Measurements from ENCODE around the gene EDNRA. TPM values are rescaled to one million over a fixed set of nuclear protein-coding genes. Genes with fewer than 3 reads are reported as not detected.
"Not testable (repeated sequence)": the region's sequence is repeated elsewhere in the genome, so short reads cannot be mapped to it uniquely, and the experiment has no call there.

The EDNRA gene
- total RNA-seq (not detected), polyA plus RNA-seq (not detected), total RNA-seq (not detected)

DNA sequence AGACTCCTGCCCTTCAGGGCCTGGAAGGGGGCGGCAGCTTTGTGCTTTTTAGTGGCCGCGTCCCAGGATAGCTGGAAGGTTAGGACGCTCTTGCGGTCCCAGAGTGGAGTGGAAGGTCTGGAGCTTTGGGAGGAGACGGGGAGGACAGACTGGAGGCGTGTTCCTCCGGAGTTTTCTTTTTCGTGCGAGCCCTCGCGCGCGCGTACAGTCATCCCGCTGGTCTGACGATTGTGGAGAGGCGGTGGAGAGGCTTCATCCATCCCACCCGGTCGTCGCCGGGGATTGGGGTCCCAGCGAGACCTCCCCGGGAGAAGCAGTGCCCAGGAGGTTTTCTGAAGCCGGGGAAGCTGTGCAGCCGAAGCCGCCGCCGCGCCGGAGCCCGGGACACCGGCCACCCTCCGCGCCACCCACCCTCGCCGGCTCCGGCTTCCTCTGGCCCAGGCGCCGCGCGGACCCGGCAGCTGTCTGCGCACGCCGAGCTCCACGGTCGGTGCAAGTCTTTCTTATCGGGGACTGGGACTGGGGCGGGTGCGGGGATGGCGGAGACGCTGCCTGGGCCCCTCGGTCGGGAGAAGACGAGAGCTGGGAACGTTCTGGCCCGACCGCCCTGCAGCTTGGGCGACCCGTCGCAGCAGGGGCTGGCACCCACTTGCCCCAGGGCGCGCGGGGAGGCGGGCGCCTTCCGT lies at the start of gene EDNRA:
Gene EDNRA, plus strand, starts transcription at position 207 of the 686 bp plus-strand sequence. CDS start 4,585 bp downstream, outside the sequence.
- Histone ChIP-seq H3K27me3 (ENCODE audit: control insufficient read depth in 2 of 2, insufficient read depth in 2 of 2, low read length in 2 of 2) (no peaks in the 10 kb centered on the region), H3K4me1 (ENCODE audit: control insufficient read depth in 2 of 2, insufficient read depth in 2 of 2, low read length in 2 of 2) (no peaks in the 10 kb centered on the region), H3K9me3 (ENCODE audit: control insufficient read depth in 2 of 3, low read length in 3 of 3) (no peaks in the 10 kb centered on the region), H3K4me3 (ENCODE audit: low read length) (no peak within 1 kb of the TSS), H3K27ac (ENCODE audit: low read depth, low read length) (no peak within 1 kb of the TSS), H3K36me3 (ENCODE audit: control insufficient read depth in 2 of 3, insufficient read depth in 3 of 3, low read length in 3 of 3) (no peaks in the 10 kb centered on the region)
- ATAC-seq (no peak), DNase-seq (no peak)
- ChIA-PET CTCF (no interaction called here), POLR2A (no interaction called here)
- H3K9me3 Mint-ChIP-seq: peaks cover 0 to 6% (median 0%) of the 10 kb centered on the region in 11 donors
- peak within 1 kb of the TSS in 1 of 10 donors; percentile 9 for H3K4me3 Mint-ChIP-seq
- H3K4me1 Mint-ChIP-seq: no peaks in the 10 kb centered on the region
- no peak within 1 kb of the TSS for H3K27ac Mint-ChIP-seq
- peaks cover 0 to 4% (median 0%) of the 10 kb centered on the region in 5 donors for H3K36me3 Mint-ChIP-seq
- intact Hi-C loops (cut with micrococcal nuclease): no loop called here
- H3K27me3 Mint-ChIP-seq: peaks cover 40 to 49% (median 41%) of the 10 kb centered on the region in 5 donors

DNA sequence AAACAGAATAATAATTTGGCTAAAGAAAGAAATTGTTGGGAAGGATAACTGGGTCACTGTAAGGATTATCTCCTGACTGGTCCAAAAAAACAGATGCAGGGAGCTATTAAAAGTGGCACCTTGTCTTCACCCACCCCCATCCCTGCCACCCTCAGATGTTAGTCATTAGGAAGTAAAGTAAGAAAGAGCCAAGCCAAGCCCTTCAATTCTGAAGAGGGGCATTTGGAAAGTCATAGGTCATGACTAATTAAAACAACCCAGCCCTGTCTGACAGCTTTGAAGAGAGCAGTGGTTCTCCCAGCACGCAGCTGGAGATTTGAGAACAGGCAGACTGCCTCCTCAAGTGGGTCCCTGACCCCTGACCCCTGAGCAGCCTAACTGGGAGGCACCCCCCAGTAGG lies 46.5 kb upstream of the EDNRA start:
- H3K4me1 Mint-ChIP-seq; CTCF ChIA-PET; H3K4me3 Mint-ChIP-seq; H3K27ac ChIP-seq (ENCODE audit: low read depth, low read length); H3K36me3 Mint-ChIP-seq; POLR2A ChIA-PET; DNase-seq; H3K4me1 ChIP-seq (ENCODE audit: control insufficient read depth in 2 of 2, insufficient read depth in 2 of 2, low read length in 2 of 2); H3K27me3 Mint-ChIP-seq; H3K27ac Mint-ChIP-seq; H3K4me3 ChIP-seq (ENCODE audit: low read length); H3K9me3 ChIP-seq (ENCODE audit: control insufficient read depth in 2 of 3, low read length in 3 of 3); intact Hi-C loops (cut with micrococcal nuclease); H3K27me3 ChIP-seq (ENCODE audit: control insufficient read depth in 2 of 2, insufficient read depth in 2 of 2, low read length in 2 of 2); ATAC-seq; H3K36me3 ChIP-seq (ENCODE audit: control insufficient read depth in 2 of 3, insufficient read depth in 3 of 3, low read length in 3 of 3): not testable (repeated sequence)
- peaks cover 1 to 24% (median 9%) of the 10 kb centered on the region in 11 donors for H3K9me3 Mint-ChIP-seq

DNA sequence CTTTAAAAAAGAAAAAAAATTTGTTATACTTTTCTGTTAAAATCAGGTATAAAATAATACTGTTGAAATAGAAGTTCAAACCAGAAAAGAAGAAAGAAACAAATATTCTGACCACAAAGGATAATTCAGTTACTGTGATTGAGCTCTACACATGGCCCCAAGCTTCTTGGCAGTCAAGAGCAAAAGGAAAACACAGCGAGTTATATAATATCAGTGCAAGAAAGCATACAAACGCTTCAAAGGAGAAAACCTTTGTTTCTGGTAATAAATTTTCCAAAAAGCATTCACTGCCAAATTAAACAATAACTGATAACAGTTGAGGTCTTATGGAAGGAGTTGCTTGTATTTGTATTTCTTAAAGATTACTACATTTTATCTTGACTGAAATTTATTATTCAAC lies 40.5 kb upstream of the EDNRA start:
- Histone ChIP-seq H3K4me1 (ENCODE audit: control insufficient read depth in 2 of 2, insufficient read depth in 2 of 2, low read length in 2 of 2) (no peaks in the 10 kb centered on the region), H3K36me3 (ENCODE audit: control insufficient read depth in 2 of 3, insufficient read depth in 3 of 3, low read length in 3 of 3) (no peaks in the 10 kb centered on the region), H3K27ac (ENCODE audit: low read depth, low read length) (no peak overlapping the region), H3K27me3 (ENCODE audit: control insufficient read depth in 2 of 2, insufficient read depth in 2 of 2, low read length in 2 of 2) (no peaks in the 10 kb centered on the region), H3K9me3 (ENCODE audit: control insufficient read depth in 2 of 3, low read length in 3 of 3) (no peaks in the 10 kb centered on the region), H3K4me3 (ENCODE audit: low read length) (no peak overlapping the region)
- ATAC-seq (no peak), DNase-seq (no peak)
- Mint-ChIP-seq H3K9me3 (peaks cover 0 to 33% (median 5%) of the 10 kb centered on the region in 11 donors), H3K4me1 (no peaks in the 10 kb centered on the region), H3K36me3 (no peaks in the 10 kb centered on the region), H3K4me3 (no peak overlapping the region), H3K27ac (no peak overlapping the region), H3K27me3 (no peaks in the 10 kb centered on the region)
- ChIA-PET POLR2A (no interaction called here), CTCF (no interaction called here)
- intact Hi-C loops (cut with micrococcal nuclease): no loop called here

DNA sequence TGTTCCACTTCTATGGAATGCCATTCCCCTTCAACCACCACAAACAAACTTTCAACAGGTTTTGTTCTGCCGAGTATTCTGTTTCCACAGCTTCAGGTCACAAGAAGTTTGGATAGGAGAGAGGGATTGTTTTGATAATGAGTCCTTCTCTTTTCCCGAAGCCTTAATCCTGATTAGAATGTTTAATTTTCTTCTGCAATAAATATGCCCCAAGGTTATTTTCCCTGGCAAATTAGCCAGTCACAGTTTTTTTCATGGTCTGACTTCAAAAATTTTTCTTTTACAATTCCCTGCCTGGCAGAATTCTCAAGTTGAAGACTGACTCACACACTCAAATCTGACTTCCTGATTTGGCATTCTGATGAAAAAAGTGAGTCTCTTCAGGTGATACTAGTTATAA lies 33.1 kb upstream of the EDNRA start:
- H3K36me3 Mint-ChIP-seq: no peaks in the 10 kb centered on the region
- peaks cover 0 to 11% (median 1%) of the 10 kb centered on the region in 11 donors for H3K9me3 Mint-ChIP-seq
- POLR2A ChIA-PET: no interaction called here
- CTCF ChIA-PET: no interaction called here
- no peak for DNase-seq
- Histone ChIP-seq H3K36me3 (ENCODE audit: control insufficient read depth in 2 of 3, insufficient read depth in 3 of 3, low read length in 3 of 3) (no peaks in the 10 kb centered on the region), H3K9me3 (ENCODE audit: control insufficient read depth in 2 of 3, low read length in 3 of 3) (no peaks in the 10 kb centered on the region), H3K27ac (ENCODE audit: low read depth, low read length) (no peak overlapping the region), H3K4me1 (ENCODE audit: control insufficient read depth in 2 of 2, insufficient read depth in 2 of 2, low read length in 2 of 2) (no peaks in the 10 kb centered on the region), H3K27me3 (ENCODE audit: control insufficient read depth in 2 of 2, insufficient read depth in 2 of 2, low read length in 2 of 2) (no peaks in the 10 kb centered on the region), H3K4me3 (ENCODE audit: low read length) (no peak overlapping the region)
- ATAC-seq: no peak
- intact Hi-C loops (cut with micrococcal nuclease): no loop called here
- H3K4me3 Mint-ChIP-seq: no peak overlapping the region
- H3K27ac Mint-ChIP-seq: no peak overlapping the region
- no peaks in the 10 kb centered on the region for H3K4me1 Mint-ChIP-seq
- H3K27me3 Mint-ChIP-seq: no peaks in the 10 kb centered on the region

DNA sequence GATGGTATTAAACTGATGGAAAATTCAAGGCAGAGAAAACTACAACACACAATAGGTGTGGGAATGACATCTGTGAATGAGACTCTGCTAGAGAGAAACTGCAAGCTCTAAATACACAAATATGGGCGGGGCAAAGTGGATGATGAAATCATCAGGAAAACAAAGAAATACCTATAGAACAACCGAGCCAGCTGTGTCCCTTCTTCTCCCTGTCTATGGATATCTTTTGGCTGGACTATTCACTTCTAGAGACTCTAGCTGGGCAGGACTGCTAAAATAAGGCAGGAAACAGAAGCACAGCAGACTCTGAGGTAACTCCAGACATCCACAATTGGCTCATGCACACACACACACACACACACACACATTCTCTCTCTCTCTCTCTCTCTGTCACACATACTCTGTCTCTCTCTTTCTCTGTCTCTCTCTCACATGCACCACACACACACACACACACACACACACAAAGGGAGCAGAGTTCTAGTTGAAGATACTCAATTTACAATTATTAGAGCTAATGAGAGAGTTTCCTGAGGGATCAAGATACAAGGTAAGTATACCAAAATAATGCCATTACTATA lies 27.2 kb upstream of the EDNRA start:
- H3K4me3 Mint-ChIP-seq: no peak overlapping the region
- intact Hi-C loops (cut with micrococcal nuclease): no loop called here
- CTCF ChIA-PET: no interaction called here

DNA sequence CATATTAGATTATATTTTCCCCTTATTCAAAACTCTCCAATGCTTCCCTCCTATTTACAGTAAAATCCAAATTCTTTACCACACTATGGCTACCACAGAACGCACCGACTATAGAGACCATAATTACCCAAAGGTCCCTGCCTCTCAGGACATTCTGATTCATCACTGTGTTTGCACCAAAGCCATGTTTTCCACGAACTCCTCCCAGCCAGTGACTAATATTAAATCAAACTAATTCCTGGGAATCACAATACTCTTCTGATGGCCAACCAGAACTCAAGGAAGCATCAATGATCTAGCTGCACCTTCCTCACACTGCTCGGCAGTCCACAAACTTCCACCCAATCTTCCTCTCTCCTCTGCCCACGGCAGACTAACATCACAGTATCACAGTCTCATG lies 24.2 kb upstream of the EDNRA start:
- H3K9me3 Mint-ChIP-seq: peaks cover 0 to 5% (median 1%) of the 10 kb centered on the region in 11 donors
- no peaks in the 10 kb centered on the region for H3K4me1 ChIP-seq (ENCODE audit: control insufficient read depth in 2 of 2, insufficient read depth in 2 of 2, low read length in 2 of 2)
- no peaks in the 10 kb centered on the region for H3K9me3 ChIP-seq (ENCODE audit: control insufficient read depth in 2 of 3, low read length in 3 of 3)
- no peak overlapping the region for H3K4me3 ChIP-seq (ENCODE audit: low read length)
- no peaks in the 10 kb centered on the region for H3K27me3 ChIP-seq (ENCODE audit: control insufficient read depth in 2 of 2, insufficient read depth in 2 of 2, low read length in 2 of 2)
- peaks cover 0 to 4% (median 0%) of the 10 kb centered on the region in 5 donors for H3K27me3 Mint-ChIP-seq
- no peaks in the 10 kb centered on the region for H3K4me1 Mint-ChIP-seq
- ATAC-seq: no peak
- no peak for DNase-seq
- H3K27ac Mint-ChIP-seq: no peak overlapping the region
- H3K36me3 ChIP-seq (ENCODE audit: control insufficient read depth in 2 of 3, insufficient read depth in 3 of 3, low read length in 3 of 3): no peaks in the 10 kb centered on the region
- no peaks in the 10 kb centered on the region for H3K36me3 Mint-ChIP-seq
- CTCF ChIA-PET: no interaction called here
- POLR2A ChIA-PET: no interaction called here
- H3K4me3 Mint-ChIP-seq: no peak overlapping the region
- H3K27ac ChIP-seq (ENCODE audit: low read depth, low read length): no peak overlapping the region
- intact Hi-C loops (cut with micrococcal nuclease): no loop called here

More for the DNA sequence above, 27.2 kb upstream of the EDNRA start:
- Histone ChIP-seq H3K4me3 (ENCODE audit: low read length) (no peak overlapping the region), H3K9me3 (ENCODE audit: control insufficient read depth in 2 of 3, low read length in 3 of 3) (no peaks in the 10 kb centered on the region), H3K27ac (ENCODE audit: low read depth, low read length) (no peak overlapping the region), H3K36me3 (ENCODE audit: control insufficient read depth in 2 of 3, insufficient read depth in 3 of 3, low read length in 3 of 3) (no peaks in the 10 kb centered on the region), H3K4me1 (ENCODE audit: control insufficient read depth in 2 of 2, insufficient read depth in 2 of 2, low read length in 2 of 2) (no peaks in the 10 kb centered on the region), H3K27me3 (ENCODE audit: control insufficient read depth in 2 of 2, insufficient read depth in 2 of 2, low read length in 2 of 2) (no peaks in the 10 kb centered on the region)
- POLR2A ChIA-PET: no interaction called here
- ATAC-seq (no peak), DNase-seq (no peak)
- Mint-ChIP-seq H3K4me1 (no peaks in the 10 kb centered on the region), H3K36me3 (no peaks in the 10 kb centered on the region), H3K27me3 (no peaks in the 10 kb centered on the region), H3K27ac (no peak overlapping the region), H3K9me3 (peaks cover 0 to 5% (median 1%) of the 10 kb centered on the region in 11 donors)

DNA sequence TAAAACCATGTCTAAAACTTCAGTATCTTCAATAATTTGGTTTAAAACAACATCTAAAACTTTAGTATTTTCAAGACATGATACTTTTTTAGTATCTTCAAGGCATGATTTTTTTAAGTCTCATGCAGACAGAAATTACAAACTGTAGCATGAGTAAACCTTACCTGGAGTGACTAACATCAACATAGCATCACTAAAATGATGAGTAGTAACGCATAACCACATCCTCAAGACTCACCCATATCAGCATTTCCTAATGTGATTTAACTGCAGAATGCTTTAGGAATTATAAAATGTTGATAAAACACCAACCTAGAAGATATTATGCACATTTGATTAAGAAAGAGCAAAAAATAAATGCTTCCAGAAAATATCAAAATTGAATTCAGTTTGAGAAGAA lies 19.7 kb upstream of the EDNRA start:
- Histone ChIP-seq H3K4me1 (ENCODE audit: control insufficient read depth in 2 of 2, insufficient read depth in 2 of 2, low read length in 2 of 2) (no peaks in the 10 kb centered on the region), H3K9me3 (ENCODE audit: control insufficient read depth in 2 of 3, low read length in 3 of 3) (peaks cover 0 to 6% (median 0%) of the 10 kb centered on the region in 3 experiments), H3K4me3 (ENCODE audit: low read length) (no peak overlapping the region), H3K27ac (ENCODE audit: low read depth, low read length) (no peak overlapping the region), H3K36me3 (ENCODE audit: control insufficient read depth in 2 of 3, insufficient read depth in 3 of 3, low read length in 3 of 3) (no peaks in the 10 kb centered on the region), H3K27me3 (ENCODE audit: control insufficient read depth in 2 of 2, insufficient read depth in 2 of 2, low read length in 2 of 2) (no peaks in the 10 kb centered on the region)
- DNase-seq (no peak), ATAC-seq (no peak)
- peaks cover 0 to 11% (median 5%) of the 10 kb centered on the region in 11 donors for H3K9me3 Mint-ChIP-seq
- H3K27ac Mint-ChIP-seq: no peak overlapping the region
- H3K36me3 Mint-ChIP-seq: no peaks in the 10 kb centered on the region
- H3K4me1 Mint-ChIP-seq: no peaks in the 10 kb centered on the region
- ChIA-PET POLR2A (no interaction called here), CTCF (no interaction called here)
- H3K4me3 Mint-ChIP-seq: no peak overlapping the region
- H3K27me3 Mint-ChIP-seq: peaks cover 0 to 4% (median 0%) of the 10 kb centered on the region in 5 donors
- intact Hi-C loops (cut with micrococcal nuclease): no loop called here

All from naive thymus-derived CD4-positive, alpha-beta T cell (primary cell).